HepG2 (cell line): ENCODE data around the gene IMPDH2. TPM values are rescaled to one million over a fixed set of nuclear protein-coding genes. Genes with fewer than 3 reads are reported as not detected.
A peak's percentile ranks its signal among the peaks of the same experiment; 100 is the strongest.

Experiments
- AFF4 ChIP-seq: sonication (generic); formaldehyde crosslinking; IDR thresholded peaks from 2 replicates; pipeline ENCODE4 v1.4.0; 2020; ENCODE audit warnings: missing genetic modification reagents
- CSRNP1 ChIP-seq: sonication (generic); formaldehyde crosslinking; IDR thresholded peaks from 2 replicates; pipeline ENCODE4 v1.8.1; 2023; ENCODE audit warnings: mild to moderate bottlenecking, missing genetic modification reagents
- ELK4 ChIP-seq: sonication (generic); formaldehyde crosslinking; IDR thresholded peaks from 2 replicates; pipeline ENCODE4 v1.9.0; 2021; ENCODE audit warnings: missing genetic modification reagents, borderline replicate concordance
- FOXP1 ChIP-seq, 2 experiments: fragments of 450-650 bp in 1 of 2; IDR thresholded peaks; 2 replicates each; pipeline ENCODE4 v1.6.1; 2017 to 2018; ENCODE audit warnings: antibody characterized with exemption in 1 of 2
- HCFC1 ChIP-seq: fragments of 150-350 bp; IDR thresholded peaks from 2 replicates; pipeline ENCODE4 v1.6.1; 2014; ENCODE audit warnings: low read depth, low read length
- MLXIP ChIP-seq: sonication (generic); formaldehyde crosslinking; IDR thresholded peaks from 2 replicates; pipeline ENCODE4 v1.9.0; 2021; ENCODE audit warnings: missing genetic modification reagents, borderline replicate concordance
- SP2 ChIP-seq: sonication (generic); formaldehyde crosslinking; IDR thresholded peaks from 2 replicates; pipeline ENCODE4 v1.5.1; 2020; ENCODE audit warnings: mild to moderate bottlenecking, missing genetic modification reagents
- ZFP36L1 ChIP-seq: sonication (generic); formaldehyde crosslinking; IDR thresholded peaks from 2 replicates; pipeline ENCODE4 v1.8.0; 2022; ENCODE audit warnings: mild to moderate bottlenecking, missing genetic modification reagents, moderate library complexity
- polyA plus RNA-seq, 8 experiments: library from polyadenylated mRNA; depleted of rRNA in 3 of 8; stranded (reverse) in 7 of 8; unstranded in 1 of 8; fragments of >200 nt; fragmentation: Illumina TruSeq in 4 of 8; extraction: Trizol in 4 of 8; gene quantifications; 2 replicates each; pipeline versions ENCODE4 v1.2.1 to v1.2.3, GENCODE V29; 2011 to 2016; ENCODE audit warnings: low read depth in 4 of 8, missing spikeins in 1 of 8, mixed read lengths in 1 of 8; ENCODE audit not compliant: insufficient read depth in 1 of 8
- total RNA-seq, 5 experiments: library from RNA; depleted of rRNA; stranded (reverse); fragments of >200 nt; fragmentation: Illumina TruSeq; extraction: Trizol; gene quantifications; 2 replicates each; pipeline ENCODE4 v1.2.3, GENCODE V29; 2016; ENCODE audit warnings: low read depth in 1 of 5

The IMPDH2 gene
- total and polyA plus RNA-seq, 2 of the 13 experiments (the other 11 are each of a cell fraction or from before 2014, with no cell fraction given): 248 to 260 TPM

GRCh38 chr3:49021813-49022687, 7.1 kb downstream of the IMPDH2 start, which contains the start of gene NDUFAF3 (continued):
- TF ChIP-seq ELK4 (CRISPR knock-in tag) (0 out of 2 replicates have a peak, but pooled peaks have one; percentile 75), ZFP36L1 (0 out of 2 replicates have a peak, but pooled peaks have one; percentile 61), AFF4 (CRISPR knock-in tag) (0 out of 2 replicates have a peak, but pooled peaks have one; percentile 79), FOXP1 (IDR thresholded peaks at IDR 0.05) (no peak), FOXP1 (CRISPR knock-in tag; IDR thresholded peaks at IDR 0.05) (no peak), HCFC1 (peak; percentile 28; the same call in 1 of the 2 replicates), MLXIP (peak; percentile 71; the same call in 1 of the 2 replicates), CSRNP1 (CRISPR knock-in tag) (peak; percentile 60; the same call in 1 of the 2 replicates), SP2 (CRISPR knock-in tag) (peak; percentile 40)
